Mesodermal cell (in vitro differentiated cells): ENCODE results near the gene FGFBP2.

Experiments
- H3K27ac ChIP-seq: 2 replicates; pipeline ENCODE4 v1.7.0; 2013; ENCODE audit warnings: mild to moderate bottlenecking, low read depth, low read length, moderate library complexity; ENCODE audit not compliant: severe bottlenecking
- H3K36me3 ChIP-seq: 2 replicates; pipeline ENCODE4 v1.7.1; 2013; ENCODE audit warnings: mild to moderate bottlenecking, low read length, moderate library complexity; ENCODE audit not compliant: control insufficient read depth, insufficient read depth
- H3K4me1 ChIP-seq: one replicate; pipeline ENCODE4 v1.7.1; 2013; ENCODE audit warnings: mild to moderate bottlenecking, low read length; ENCODE audit not compliant: insufficient read depth, control insufficient read depth, poor library complexity, severe bottlenecking
- H3K4me3 ChIP-seq: 2 replicates; pipeline ENCODE4 v1.7.0; 2013; ENCODE audit warnings: low read length, control low read depth, mild to moderate bottlenecking; ENCODE audit not compliant: insufficient read depth, poor library complexity, severe bottlenecking; ENCODE audit errors: extremely low read depth
- H3K9me3 ChIP-seq: 2 replicates; pipeline ENCODE4 v1.7.1; 2013; ENCODE audit warnings: mild to moderate bottlenecking, low read length, moderate library complexity; ENCODE audit not compliant: control insufficient read depth
- whole genome bisulfite sequencing, 2 experiments: methylation state at CpG; one replicate each; pipeline ENCODE4 v1.1.5; 2013; ENCODE audit warnings: missing lambda C conversion rate in 2 of 2; ENCODE audit not compliant: insufficient coverage in 2 of 2; 5-methylcytosine and 5-hydroxymethylcytosine counted together

FGFBP2 gene

DNA sequence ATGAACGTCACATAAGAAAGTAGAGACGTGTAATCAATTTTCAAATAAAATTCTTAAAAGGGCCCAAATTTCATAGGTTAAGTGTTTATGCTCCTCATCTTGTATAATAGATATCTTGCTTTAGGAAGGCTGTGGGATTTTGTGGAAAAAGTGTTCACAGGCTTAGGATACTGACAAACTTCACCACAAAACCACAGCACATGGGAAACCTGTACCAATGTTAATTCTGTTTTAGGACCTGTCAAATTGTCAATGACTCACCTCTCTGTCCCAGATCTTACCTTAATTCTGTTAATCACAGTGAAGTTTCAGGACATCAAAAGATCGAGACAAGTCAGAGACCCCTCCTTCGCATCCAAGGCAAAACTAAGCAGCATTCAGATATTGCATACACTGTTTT is 48.7 kb downstream of the FGFBP2 start:
- Histone ChIP-seq H3K27ac (no peak overlapping the region), H3K36me3 (no peaks in the 10 kb centered on the region), H3K4me1 (peaks cover 10% of the 10 kb centered on the region), H3K4me3 (no peak overlapping the region), H3K9me3 (peaks cover 4% of the 10 kb centered on the region)
- WGBS, 2 experiments, result 100% methylated on average over 1 of the region's 4 CpGs; no CpG with 5 or more reads in 1 of the 2 experiments

DNA sequence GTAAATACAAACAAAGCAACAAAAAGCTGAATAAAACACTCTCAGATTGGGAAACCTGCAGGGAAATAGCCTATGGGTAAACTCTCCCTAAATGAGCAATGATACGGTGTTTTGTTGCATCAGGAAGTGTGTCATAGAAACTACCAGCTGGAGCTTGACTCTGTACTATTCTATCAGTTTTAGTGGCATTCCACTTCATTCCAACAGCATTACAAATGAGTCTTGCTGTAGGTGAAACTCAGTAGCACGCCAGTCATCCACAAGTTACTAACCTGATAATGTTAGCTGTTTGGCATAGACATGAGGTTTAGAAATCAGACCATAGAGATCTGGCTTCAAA is 49.4 kb downstream of the FGFBP2 start:
- 100% methylated on average over 1 of the region's 2 CpGs; no CpG with 5 or more reads in 1 of the 2 experiments for WGBS, 2 experiments
- H3K36me3 ChIP-seq, result no peaks in the 10 kb centered on the region
- H3K27ac ChIP-seq, result peak overlapping the region; percentile 83
- no peak overlapping the region for H3K4me3 ChIP-seq
- H3K9me3 ChIP-seq, result peaks cover 4% of the 10 kb centered on the region
- peaks cover 10% of the 10 kb centered on the region for H3K4me1 ChIP-seq

DNA sequence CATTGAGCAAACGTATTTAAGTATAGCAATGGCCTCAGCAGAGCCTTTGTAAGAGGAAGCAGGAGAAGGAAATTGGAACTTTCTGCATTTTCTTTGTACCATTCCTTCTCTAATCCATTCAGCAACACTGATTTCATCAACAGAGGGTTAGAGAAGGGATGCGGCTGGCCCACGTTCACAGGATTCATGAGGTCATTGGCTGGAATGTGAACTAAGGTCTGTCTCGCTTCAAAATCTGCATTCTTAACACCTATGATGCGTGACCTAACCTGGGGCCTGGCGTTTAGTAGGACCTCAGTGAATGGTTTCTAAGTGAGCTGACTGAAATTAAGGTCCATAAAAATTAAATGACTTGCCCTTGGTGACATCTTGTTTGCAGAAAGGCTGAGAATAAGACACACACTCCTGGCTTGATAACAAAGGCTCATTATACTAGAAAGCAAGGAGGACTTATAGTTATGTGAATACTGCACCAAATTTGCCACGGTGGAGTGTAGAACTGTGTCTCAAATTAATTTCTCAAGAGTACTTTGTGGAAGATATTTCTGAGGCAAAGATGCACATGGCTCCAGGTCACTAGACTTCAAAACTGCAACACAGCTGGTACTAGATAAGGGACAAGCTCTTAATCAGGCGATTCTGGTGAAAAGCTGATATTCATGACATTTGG is 49.9 kb downstream of the FGFBP2 start:
- peak overlapping the region; percentile 83 for H3K27ac ChIP-seq

DNA sequence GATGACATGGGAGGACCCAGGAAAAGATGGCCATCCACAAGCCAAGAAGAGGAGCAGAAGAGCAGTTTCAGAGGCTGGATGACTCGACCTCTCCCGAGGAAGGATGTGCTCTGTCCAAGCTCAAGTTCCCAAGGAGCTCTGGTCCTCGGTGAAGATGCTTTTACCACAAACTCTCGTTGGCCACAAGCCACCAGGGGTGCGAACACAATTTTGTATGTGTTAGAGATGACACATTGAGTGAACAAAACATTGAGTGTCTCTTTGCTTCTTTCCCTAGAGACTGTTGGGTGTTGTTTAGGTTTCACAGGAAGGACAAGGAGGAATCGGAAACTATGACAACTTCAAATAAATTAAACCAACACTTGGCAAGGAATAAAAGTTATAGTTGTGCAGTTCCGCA is 50.7 kb downstream of the FGFBP2 start:
- peaks cover 10% of the 10 kb centered on the region for H3K4me1 ChIP-seq
- H3K27ac ChIP-seq, result peak overlapping the region; percentile 83
- WGBS, 2 experiments, result 64 to 69% methylated on average over 3 to 5 of the region's 7 CpGs
- peaks cover 4% of the 10 kb centered on the region for H3K9me3 ChIP-seq
- H3K36me3 ChIP-seq, result no peaks in the 10 kb centered on the region
- no peak overlapping the region for H3K4me3 ChIP-seq

More for the DNA sequence above, 49.9 kb downstream of the FGFBP2 start:
- WGBS, 2 experiments, result 81 to 83% methylated on average over 3 of the region's 8 CpGs
- peaks cover 4% of the 10 kb centered on the region for H3K9me3 ChIP-seq
- H3K4me1 ChIP-seq, result peaks cover 10% of the 10 kb centered on the region
- no peaks in the 10 kb centered on the region for H3K36me3 ChIP-seq
- H3K4me3 ChIP-seq, result no peak overlapping the region
